Measurements from ENCODE around the gene NT5C1B. TPM values are rescaled to one million over a fixed set of nuclear protein-coding genes. Genes with fewer than 3 reads are reported as not detected.

NT5C1B gene
- total RNA-seq = not detected

DNA sequence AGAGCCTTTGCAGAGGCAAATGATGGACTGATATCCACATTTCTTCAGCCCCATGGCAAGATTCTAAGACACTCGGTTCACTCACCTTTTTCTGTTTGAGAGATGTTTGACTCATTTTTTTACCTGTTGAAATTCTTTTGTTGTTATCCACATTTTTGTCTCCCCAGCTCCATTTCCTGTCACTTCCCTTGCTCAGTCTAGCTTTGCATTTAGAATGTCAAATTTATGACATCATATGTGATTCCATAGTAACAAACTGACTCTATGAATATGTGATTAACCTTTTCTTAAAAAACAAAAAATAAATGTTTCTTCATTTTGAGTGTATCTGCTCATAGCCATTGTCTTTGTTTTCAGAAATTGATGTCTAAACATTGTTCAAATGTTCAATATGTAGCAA lies at the start of gene NT5C1B:
TSS of gene NT5C1B (minus strand) at position 216 of the 400 bp plus-strand sequence. CDS start at position 115, 101 bp downstream.
- TF ChIP-seq, protein P1, sequence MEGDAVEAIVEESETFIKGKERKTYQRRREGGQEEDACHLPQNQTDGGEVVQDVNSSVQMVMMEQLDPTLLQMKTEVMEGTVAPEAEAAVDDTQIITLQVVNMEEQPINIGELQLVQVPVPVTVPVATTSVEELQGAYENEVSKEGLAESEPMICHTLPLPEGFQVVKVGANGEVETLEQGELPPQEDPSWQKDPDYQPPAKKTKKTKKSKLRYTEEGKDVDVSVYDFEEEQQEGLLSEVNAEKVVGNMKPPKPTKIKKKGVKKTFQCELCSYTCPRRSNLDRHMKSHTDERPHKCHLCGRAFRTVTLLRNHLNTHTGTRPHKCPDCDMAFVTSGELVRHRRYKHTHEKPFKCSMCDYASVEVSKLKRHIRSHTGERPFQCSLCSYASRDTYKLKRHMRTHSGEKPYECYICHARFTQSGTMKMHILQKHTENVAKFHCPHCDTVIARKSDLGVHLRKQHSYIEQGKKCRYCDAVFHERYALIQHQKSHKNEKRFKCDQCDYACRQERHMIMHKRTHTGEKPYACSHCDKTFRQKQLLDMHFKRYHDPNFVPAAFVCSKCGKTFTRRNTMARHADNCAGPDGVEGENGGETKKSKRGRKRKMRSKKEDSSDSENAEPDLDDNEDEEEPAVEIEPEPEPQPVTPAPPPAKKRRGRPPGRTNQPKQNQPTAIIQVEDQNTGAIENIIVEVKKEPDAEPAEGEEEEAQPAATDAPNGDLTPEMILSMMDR (IDR thresholded peaks at IDR 0.05; ENCODE audit: low read depth) = no peak

DNA sequence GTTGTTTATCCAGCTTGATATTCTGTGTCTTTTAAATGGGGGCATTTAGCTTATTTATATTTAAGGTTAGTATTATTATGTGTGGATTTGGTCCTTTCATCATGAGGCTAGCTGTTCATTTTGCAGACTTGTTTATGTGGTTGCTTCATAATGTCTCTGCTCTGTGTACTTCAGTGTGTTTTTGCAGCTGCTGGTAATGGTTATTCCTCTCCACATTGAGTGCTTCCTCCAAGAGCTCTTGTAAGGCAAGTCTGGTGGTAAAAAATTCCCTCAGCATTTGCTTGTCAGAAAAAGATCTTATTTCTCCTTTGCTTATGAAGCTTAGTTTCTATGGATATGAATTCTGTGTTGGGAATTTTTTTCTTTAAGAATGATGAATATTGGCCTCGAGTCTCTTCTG lies 47.8 kb upstream of the NT5C1B start:
- TF ChIP-seq, protein P1 (IDR thresholded peaks at IDR 0.05; ENCODE audit: low read depth) = no peak

DNA sequence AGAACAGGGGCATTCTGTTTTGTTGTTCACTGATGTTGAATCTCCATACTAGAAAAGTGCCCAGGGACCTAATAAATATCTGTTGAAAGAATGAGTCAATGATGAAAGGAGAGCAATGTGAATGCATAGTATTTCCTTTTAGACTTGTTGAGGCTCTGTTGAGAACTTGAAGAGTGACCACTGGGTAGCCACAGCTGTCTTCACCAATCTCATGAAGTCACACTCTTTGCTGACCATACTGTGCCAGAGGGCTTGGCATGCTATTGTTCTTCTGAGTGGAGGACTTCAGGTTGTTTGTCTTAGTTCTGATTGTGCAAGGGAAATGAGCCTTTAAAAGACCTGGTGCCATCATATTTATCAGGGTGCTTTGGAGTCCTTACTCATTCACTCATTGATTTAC lies 41.6 kb upstream of the NT5C1B start:
- TF ChIP-seq, protein P1 (IDR thresholded peaks at IDR 0.05; ENCODE audit: low read depth) = no peak

DNA sequence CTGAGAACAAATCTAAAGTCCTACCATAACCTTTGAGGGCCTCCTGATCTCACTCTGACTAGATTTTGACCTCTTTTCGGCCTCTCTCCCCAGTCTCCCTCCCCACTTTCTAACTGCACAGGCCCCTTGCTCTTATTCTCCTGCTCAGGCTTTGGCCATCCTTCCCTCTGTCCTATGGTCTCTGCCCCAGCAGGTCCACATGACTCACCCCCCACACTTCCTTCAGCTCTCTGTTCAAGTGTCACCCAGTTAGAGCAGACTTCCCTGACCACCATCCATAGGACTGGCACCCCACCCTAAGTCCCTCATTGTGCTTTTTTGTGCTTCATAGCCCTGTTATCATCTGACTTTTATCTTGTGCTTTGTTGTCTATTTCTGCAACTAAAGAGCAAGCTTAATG lies 41.2 kb upstream of the NT5C1B start:
- TF ChIP-seq, protein P1 (IDR thresholded peaks at IDR 0.05; ENCODE audit: low read depth) = no peak

DNA sequence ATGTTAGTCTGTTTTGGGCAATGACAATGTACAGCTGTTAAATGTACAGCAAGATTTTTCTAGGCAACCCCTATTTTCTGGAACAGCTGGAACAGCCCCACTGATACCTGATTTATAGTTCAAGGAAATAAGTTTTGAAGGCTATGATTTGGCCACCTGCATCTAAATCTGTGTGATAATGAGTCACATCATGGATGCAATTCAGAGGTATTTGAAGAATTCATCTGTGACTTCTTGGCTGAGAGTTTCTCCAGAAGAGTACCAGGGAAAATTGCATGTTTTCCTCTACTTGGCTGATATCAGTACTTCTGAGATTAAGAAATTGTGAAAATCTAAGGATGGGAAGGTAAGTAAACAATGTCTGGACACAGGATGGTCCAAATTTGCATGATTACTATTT lies 40.7 kb upstream of the NT5C1B start:
- TF ChIP-seq, protein P1 (IDR thresholded peaks at IDR 0.05; ENCODE audit: low read depth) = no peak

DNA sequence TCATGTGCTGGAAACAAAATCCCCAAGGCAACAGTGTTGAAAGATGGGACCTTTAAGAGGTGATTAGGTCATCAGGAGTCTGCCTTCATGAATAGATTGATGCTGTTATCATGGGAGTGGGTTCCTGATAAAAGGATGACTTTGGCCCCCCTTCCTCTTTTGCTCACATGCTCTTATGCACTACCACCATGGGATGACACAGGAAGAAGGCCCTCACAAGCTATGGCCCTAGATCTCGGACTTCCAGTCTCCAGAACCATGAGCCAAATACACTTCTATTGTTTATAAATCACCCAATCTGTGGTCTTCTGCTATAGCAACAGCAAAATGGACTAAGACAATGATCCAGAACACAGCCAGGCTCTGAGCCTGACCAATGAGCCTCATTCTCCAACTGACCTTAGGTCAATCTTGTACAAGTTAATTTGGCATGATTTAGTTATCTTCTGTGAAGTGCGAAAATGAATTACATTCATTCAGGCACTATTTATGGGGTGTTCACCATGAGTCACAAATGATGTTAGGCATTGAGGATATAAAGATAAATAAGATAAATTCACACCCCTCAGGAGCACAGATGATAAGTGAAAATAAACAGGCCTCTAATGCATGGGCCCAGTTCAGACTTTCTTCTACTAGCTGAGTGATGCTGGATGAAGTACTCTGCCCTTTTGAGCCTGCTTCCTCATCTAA lies 37.7 kb upstream of the NT5C1B start:
- TF ChIP-seq, protein P1 (IDR thresholded peaks at IDR 0.05; ENCODE audit: low read depth) = no peak

DNA sequence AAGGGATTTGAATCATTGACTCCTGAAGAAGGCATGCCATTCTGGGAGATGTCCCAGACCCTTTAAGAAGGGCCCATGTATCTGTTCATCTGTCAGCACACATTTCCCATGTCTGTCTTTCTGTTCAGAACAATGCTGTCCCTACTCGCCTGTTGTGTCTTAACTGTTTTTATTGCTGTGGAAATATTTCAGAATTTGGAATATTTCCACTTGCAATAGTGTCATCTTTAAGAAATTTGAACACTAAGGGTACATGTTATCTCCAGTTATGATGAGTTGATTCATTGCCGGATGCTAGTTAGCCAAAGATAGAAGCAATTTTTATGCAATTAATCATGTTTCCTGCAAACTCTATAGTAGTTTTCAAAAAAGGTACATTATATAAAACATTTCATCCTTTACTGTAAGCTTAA lies 36.9 kb upstream of the NT5C1B start:
- TF ChIP-seq, protein P1 (IDR thresholded peaks at IDR 0.05; ENCODE audit: low read depth) = no peak

Measured in subcutaneous adipose tissue (tissue), 4 donors.